LNCAP (cell line): ENCODE data around the gene RPTOR.

Experiments
- TF ChIP-seq, protein P1 (sequence below): fragments of 450-650 bp; IDR thresholded peaks from 2 replicates; pipeline ENCODE4 v1.5.1; 2017; ENCODE audit warnings: mild to moderate bottlenecking

The RPTOR gene

DNA sequence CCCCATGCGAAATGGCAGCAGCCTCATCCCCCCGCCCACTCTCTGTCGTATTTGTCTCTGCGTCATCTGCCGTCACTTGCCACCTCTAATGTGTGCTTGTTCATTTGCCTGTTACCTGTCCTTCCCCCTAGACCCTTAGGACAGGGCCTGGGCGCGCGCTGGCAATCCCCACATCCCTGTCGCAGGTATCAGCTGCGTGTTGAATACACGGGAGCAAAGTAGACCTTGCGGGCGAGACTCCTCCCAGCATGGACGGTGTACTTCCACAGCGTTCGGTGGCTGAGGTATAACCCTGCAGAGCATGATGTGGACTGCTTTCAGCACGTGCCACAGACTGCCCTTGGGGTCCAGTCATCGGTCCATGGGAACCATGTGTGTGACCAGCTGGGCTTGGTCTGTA is 276.9 kb downstream of the RPTOR start:
- TF ChIP-seq, protein P1, sequence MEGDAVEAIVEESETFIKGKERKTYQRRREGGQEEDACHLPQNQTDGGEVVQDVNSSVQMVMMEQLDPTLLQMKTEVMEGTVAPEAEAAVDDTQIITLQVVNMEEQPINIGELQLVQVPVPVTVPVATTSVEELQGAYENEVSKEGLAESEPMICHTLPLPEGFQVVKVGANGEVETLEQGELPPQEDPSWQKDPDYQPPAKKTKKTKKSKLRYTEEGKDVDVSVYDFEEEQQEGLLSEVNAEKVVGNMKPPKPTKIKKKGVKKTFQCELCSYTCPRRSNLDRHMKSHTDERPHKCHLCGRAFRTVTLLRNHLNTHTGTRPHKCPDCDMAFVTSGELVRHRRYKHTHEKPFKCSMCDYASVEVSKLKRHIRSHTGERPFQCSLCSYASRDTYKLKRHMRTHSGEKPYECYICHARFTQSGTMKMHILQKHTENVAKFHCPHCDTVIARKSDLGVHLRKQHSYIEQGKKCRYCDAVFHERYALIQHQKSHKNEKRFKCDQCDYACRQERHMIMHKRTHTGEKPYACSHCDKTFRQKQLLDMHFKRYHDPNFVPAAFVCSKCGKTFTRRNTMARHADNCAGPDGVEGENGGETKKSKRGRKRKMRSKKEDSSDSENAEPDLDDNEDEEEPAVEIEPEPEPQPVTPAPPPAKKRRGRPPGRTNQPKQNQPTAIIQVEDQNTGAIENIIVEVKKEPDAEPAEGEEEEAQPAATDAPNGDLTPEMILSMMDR: no peak

DNA sequence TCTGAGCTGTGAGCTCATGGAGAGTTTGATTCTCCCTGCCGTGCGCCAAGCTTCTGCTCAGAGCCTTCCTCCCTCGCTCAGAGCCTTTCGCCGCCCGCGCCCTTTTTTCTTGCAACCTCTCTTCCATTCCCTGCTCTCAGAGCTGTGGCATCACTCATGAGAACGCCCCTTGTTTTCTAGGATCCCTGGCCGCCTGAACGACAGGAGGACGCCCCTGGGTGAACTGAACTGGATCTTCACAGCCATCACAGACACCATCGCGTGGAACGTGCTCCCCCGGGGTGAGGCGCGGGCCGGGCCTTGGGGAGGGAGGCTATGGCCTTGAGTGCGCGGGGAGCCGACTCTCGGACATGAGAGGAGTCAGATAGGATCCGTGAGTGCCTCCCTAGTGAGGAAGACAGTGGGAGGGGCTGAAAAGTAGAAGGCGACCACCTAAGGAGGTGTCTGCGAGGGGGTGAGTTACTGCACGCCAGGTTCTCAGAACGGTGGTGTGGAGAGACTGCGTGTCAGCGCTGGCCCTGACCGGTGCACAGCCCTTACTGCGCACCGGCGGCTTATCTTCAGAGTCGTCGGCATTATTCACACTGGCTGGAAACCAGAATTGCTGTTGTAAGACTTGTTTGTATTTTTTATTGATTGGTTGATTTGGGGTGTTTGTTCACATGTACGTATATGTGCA is 277.5 kb downstream of the RPTOR start:
- TF ChIP-seq, protein P1: no peak

DNA sequence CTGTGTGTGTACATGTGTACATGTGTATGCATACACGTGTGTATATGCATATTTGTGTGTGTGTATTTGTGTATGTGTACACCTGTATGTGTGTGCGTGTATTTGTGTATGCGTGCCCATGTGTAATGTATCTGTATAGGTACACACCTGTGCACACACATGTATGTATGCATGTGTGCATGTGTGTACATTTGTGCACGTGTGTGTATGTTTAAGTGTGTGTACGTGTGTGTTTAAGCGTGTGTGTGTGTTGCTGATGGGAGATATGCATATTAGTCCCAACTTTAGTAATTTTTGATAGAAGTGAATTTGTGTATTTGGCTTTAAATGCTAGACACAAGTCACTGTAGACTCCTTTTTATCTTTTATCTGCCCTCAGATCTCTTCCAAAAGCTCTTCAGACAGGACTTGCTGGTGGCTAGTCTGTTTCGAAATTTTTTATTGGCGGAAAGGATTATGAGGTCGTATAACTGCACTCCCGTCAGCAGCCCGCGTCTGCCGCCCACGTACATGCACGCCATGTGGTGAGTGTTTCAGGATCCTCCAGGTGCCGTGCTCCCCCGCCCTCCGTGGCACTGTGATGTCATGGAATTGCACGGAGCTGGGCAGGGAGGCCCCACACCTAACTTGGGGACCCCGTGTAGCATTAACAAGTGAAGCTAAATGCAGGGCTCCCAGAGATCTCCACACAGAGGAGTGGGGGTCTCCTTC is 278.2 kb downstream of the RPTOR start:
- TF ChIP-seq, protein P1: no peak

DNA sequence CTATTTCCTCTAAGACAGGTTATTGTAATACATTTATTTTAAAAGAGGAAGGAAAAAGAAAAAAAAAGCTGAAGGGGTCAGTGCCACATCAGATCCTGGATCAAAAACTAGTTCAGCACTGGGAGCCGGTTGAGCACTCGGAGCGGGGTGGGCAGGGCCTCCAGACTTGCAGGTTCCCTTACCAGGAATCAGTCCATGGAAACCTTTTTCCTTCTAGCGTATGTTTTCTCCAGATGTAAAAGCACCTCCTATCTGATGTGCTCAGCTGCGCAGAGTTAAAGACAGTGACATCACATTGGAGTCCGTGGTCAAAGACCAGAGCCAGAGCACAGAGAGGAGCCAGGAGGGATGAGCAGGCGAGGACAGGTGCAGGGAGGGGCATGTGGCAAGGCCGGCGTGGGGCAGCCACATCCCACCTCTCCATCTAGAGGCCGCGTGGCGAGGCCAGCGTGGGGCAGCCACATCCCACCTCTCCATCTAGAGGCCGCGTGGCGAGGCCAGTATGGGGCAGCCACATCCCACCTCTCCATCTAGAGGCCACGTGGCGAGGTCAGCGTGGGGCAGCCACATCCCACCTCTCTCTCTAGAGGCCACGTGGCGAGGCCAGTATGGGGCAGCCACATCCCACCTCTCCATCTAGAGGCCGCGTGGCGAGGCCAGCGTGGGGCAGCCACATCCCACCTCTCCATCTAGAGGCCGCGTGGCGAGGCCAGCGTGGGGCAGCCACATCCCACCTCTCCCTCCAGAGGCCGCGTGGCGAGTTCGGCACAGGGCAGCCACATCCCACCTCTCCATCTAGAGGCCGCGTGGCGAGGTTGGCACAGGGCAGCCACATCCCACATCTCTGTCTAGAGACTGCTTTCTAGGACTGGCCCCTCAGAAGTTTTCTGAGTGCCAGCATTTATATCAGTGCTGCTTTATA is 280.2 kb downstream of the RPTOR start:
- TF ChIP-seq, protein P1: no peak

DNA sequence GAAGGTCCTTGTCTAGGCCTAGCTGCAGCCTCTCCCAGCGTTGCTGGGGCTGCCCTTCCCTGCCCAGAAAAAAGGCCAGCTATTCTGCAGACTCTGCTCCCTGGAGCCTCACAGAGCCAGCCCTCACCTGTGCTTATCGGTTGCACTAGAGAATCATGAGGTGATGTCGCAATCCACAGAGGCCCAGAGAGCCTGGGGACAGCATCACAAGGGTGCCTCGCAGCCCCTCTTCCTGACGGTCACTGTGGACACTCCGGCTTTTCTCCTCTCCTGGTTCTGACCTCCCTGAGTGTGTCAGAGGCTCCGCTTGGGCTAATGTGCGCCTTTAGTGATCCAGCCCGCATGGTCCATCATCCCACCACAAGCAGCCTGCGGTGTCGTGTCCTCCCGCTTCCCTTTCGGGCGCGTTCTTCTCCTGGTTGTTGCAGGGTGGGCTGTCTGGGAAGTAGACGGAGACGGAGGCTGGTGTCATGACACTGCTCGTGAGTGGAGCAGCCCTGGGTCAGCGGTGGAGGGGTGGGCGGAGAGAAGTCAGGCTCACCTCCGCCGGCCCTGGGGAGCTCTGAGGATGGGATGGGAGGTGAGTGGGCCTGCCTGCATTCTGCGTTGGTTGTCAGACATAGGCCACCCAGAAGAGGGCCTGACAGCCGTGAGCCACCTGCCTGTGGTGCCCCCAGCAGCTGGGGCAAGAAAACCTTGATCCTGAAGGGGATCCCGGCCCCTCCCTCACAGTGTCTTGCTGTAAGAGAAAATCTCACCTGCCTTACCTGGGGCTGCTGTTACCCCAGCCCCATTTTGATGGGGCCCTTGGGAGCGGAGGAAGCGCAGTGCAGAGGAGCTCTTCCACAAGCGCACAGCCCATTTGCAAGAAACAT is 281.1 kb downstream of the RPTOR start:
- TF ChIP-seq, protein P1: no peak

DNA sequence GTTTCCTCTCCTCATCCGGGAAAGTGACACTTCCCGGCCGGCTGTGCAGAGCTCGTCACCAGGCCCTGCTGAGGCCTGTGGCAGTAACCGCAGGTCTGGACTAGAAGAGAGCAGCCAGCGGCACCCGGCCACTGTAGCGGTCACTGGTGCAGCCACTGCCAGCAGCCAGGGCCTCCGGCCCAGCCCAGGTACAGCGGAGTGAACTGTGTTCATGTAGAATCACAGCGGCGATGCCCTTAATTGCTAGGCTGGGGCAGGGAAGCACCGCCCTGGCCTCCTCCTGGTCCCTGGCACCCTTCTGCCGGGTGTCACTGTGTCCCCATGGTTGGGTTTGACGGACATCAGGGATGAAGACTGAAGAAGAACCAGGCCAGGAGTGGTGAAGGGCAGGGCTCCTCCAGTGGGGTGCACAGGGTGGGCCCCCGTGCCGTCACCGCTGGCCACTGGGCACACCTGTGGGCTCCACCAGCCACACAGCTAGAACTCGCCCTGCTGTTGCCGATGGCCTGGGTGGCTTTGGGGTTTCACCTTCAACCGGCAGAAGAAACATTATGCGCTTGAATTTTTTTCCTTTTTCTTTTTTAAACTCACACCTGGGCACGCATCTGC is 281.8 kb downstream of the RPTOR start:
- TF ChIP-seq, protein P1: no peak
